Parathyroid adenoma (tissue), 2 donors: ENCODE measurements around the gene ZNF599.

Experiments
- H2AFZ ChIP-seq: fragments of 300-600 bp; sonication (generic); one replicate; pipeline ENCODE4 v1.7.0; 2017; ENCODE audit warnings: antibody characterized with exemption, mild to moderate bottlenecking
- H3K27ac ChIP-seq: fragments of 300-600 bp; sonication (generic); one replicate; pipeline ENCODE4 v1.7.0; 2017
- H3K27me3 ChIP-seq: fragments of 300-600 bp; sonication (generic); one replicate; pipeline ENCODE4 v1.7.0; 2017; ENCODE audit warnings: low read length; ENCODE audit not compliant: control insufficient read depth, insufficient read depth
- H3K36me3 ChIP-seq: fragments of 300-600 bp; sonication (generic); one replicate; pipeline ENCODE4 v1.7.0; 2017; ENCODE audit warnings: low read length; ENCODE audit not compliant: control insufficient read depth, insufficient read depth
- H3K4me1 ChIP-seq: fragments of 300-600 bp; sonication (generic); one replicate; pipeline ENCODE4 v1.7.0; 2017; ENCODE audit warnings: control low read depth
- H3K4me2 ChIP-seq: fragments of 300-600 bp; sonication (generic); one replicate; pipeline ENCODE4 v1.7.0; 2017; ENCODE audit warnings: low read length
- H3K4me3 ChIP-seq: fragments of 300-600 bp; sonication (generic); one replicate; pipeline ENCODE4 v1.7.0; 2017; ENCODE audit warnings: low read depth, low read length
- H3K79me2 ChIP-seq: fragments of 300-600 bp; sonication (generic); one replicate; pipeline ENCODE4 v1.7.0; 2017; ENCODE audit warnings: control low read depth
- H3K9ac ChIP-seq: fragments of 300-600 bp; sonication (generic); one replicate; pipeline ENCODE4 v1.7.0; 2017; ENCODE audit warnings: mild to moderate bottlenecking
- H3K9me3 ChIP-seq: fragments of 300-600 bp; sonication (generic); one replicate; pipeline ENCODE4 v1.7.0; 2017; ENCODE audit warnings: low read length; ENCODE audit not compliant: control insufficient read depth
- CTCF ChIP-seq: fragments of 300-600 bp; sonication (generic); IDR thresholded peaks from one replicate; pipeline ENCODE4 v1.7.0; 2017; ENCODE audit warnings: antibody characterized with exemption, mild to moderate bottlenecking
- donor health status: primary hyperparathyroidism.

ZNF599 gene

DNA sequence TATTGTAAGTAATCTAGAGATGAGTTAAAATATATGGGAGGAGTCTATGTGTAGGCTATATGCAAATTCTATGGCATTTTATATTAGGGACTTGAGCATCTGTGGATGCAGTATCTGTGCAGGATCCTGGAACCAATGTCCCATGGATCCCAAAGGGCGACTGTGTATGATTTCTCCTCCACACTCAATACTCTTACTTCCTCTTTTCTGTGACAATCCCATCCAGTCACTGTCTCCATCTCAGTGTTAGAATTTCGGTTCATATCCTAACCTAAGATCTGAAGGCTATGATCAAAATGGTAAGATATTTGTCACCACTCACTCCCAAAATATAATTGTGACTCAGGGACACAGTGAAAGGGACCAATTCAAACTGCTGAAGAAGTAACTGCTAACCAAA, 15.1 kb upstream of the ZNF599 start:
- no peak for TF ChIP-seq CTCF
- no peak overlapping the region for H3K27ac ChIP-seq
- no peaks in the 10 kb centered on the region for H3K27me3 ChIP-seq
- no peak overlapping the region for H3K9ac ChIP-seq
- H3K36me3 ChIP-seq = no peaks in the 10 kb centered on the region
- H2AFZ ChIP-seq = no peak overlapping the region
- no peak overlapping the region for H3K4me3 ChIP-seq
- H3K4me1 ChIP-seq = no peaks in the 10 kb centered on the region
- H3K4me2 ChIP-seq = no peak overlapping the region
- no peaks in the 10 kb centered on the region for H3K79me2 ChIP-seq
- no peaks in the 10 kb centered on the region for H3K9me3 ChIP-seq

DNA sequence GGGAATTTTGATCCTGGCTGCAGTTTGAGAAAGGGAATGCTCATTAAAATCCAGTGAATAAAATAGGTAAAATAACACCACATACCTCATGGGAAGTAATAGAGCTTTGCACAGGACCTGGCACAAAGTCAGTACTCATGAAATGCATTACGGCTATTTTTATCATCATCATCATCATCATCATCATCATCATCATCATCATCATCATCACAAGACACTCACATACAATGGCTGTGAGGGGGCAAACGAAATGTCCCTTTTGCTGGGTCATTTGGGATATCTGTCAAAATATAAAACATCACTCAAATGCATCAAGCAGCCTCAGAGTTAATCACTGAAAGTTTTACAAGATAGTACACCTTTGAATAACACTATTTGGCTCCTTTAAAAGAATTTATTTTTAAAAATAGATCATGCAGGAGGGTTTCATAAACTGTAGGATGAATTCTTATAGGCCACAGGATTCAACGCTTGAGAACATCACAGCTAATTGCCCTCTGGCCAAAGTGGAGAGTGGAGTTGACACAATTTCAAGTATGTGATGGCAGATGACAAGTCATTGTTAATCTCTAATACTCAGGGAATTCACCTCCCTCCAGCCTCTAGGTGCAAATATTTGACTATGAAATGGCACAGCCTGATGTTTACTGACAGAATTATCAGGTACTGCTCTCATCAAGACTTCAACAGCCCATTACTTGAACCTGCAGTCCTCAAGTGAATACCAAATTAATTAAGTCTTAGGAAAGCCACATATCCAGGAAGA, 14.2 kb upstream of the ZNF599 start:
- no peak overlapping the region for H3K4me2 ChIP-seq
- no peaks in the 10 kb centered on the region for H3K9me3 ChIP-seq
- no peaks in the 10 kb centered on the region for H3K27me3 ChIP-seq
- no peak overlapping the region for H3K27ac ChIP-seq
- no peaks in the 10 kb centered on the region for H3K36me3 ChIP-seq
- H3K4me3 ChIP-seq = no peak overlapping the region
- H2AFZ ChIP-seq = no peak overlapping the region
- no peak overlapping the region for H3K9ac ChIP-seq
- no peaks in the 10 kb centered on the region for H3K4me1 ChIP-seq
- no peak for TF ChIP-seq CTCF
- H3K79me2 ChIP-seq = no peaks in the 10 kb centered on the region

- Histone ChIP-seq H3K4me2 (no peak overlapping the region), H3K9ac (no peak overlapping the region), H3K9me3 (no peaks in the 10 kb centered on the region), H3K27me3 (no peaks in the 10 kb centered on the region), H3K79me2 (no peaks in the 10 kb centered on the region), H2AFZ (no peak overlapping the region), H3K36me3 (no peaks in the 10 kb centered on the region), H3K4me1 (no peaks in the 10 kb centered on the region), H3K4me3 (no peak overlapping the region), H3K27ac (no peak overlapping the region)
- no peak for TF ChIP-seq CTCF
Observed at GRCh38 chr19:34786236-34786635, 13.2 kb upstream of the ZNF599 start.

DNA sequence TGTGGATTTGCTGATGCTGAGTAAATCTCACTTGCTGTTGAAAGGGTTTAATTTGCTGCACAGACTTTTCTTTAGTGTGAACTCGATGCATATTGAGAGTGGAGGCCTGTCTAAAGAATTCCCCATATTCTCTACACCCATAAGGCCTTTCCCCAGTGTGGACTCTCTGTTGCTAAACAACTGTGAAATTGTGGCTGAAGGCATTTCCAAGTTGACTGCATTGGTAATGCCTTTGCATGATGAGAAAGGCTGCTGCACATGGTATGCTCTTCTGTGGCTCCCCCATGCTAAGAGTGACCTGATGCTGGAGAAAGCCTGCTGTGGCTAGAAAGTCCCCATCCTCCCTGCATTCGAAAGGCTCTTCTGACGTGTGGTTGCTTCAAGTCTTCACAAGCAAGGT, 6.6 kb upstream of the ZNF599 start:
- Histone ChIP-seq H2AFZ (no peak overlapping the region), H3K9me3 (no peaks in the 10 kb centered on the region), H3K4me2 (no peak overlapping the region), H3K27me3 (no peaks in the 10 kb centered on the region), H3K9ac (no peak overlapping the region), H3K79me2 (no peaks in the 10 kb centered on the region), H3K4me1 (no peaks in the 10 kb centered on the region), H3K36me3 (no peaks in the 10 kb centered on the region), H3K4me3 (no peak overlapping the region), H3K27ac (no peak overlapping the region)
- TF ChIP-seq CTCF = no peak

DNA sequence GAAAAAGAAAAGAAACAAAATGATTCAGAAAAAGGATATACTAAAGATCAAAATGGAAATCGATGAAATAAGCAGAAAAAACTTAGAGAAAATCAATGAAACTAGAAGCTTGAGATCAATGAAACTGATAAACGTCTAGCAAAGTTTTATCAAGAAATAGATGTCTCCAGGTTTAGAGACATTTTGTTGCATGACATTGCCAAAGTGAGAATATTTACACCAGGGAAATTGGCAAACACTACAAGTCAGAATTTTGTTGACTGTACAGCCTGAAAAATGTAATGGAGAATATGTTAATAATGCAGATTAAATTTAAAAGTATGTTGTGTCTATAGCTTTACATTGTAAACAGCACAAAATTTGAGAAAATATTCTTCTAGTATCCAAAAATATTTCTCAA, 5.3 kb upstream of the ZNF599 start:
- Histone ChIP-seq H3K4me1 (no peaks in the 10 kb centered on the region), H3K9me3 (no peaks in the 10 kb centered on the region), H3K4me2 (no peak overlapping the region), H3K27ac (no peak overlapping the region), H3K4me3 (no peak overlapping the region), H3K27me3 (no peaks in the 10 kb centered on the region), H3K36me3 (no peaks in the 10 kb centered on the region), H2AFZ (no peak overlapping the region), H3K9ac (no peak overlapping the region), H3K79me2 (no peaks in the 10 kb centered on the region)
- TF ChIP-seq CTCF = no peak
